HUES6 (cell line): ENCODE data around the gene GRIN2B.

Experiments
- H3K27ac ChIP-seq: 2 replicates; pipeline ENCODE4 v1.7.0; 2013; ENCODE audit warnings: low read depth, mild to moderate bottlenecking, low read length, inconsistent platforms
- H3K27me3 ChIP-seq: 2 replicates; pipeline ENCODE4 v1.6.1; 2013; ENCODE audit warnings: low read length; ENCODE audit not compliant: control insufficient read depth, insufficient read depth
- H3K36me3 ChIP-seq: 2 replicates; pipeline ENCODE4 v1.6.1; 2013; ENCODE audit warnings: low read length; ENCODE audit not compliant: control insufficient read depth, insufficient read depth
- H3K4me1 ChIP-seq: 2 replicates; pipeline ENCODE4 v1.6.1; 2013; ENCODE audit warnings: low read length; ENCODE audit not compliant: control insufficient read depth, insufficient read depth
- H3K4me3 ChIP-seq: 2 replicates; pipeline ENCODE4 v1.5.1; 2013; ENCODE audit warnings: low read depth, low read length
- H3K9ac ChIP-seq: one replicate; pipeline ENCODE4 v1.6.1; 2013; ENCODE audit warnings: mild to moderate bottlenecking, low read length
- H3K9me3 ChIP-seq: 2 replicates; pipeline ENCODE4 v1.6.1; 2013; ENCODE audit warnings: low read depth, low read length; ENCODE audit not compliant: control insufficient read depth, insufficient read depth

Gene GRIN2B

DNA sequence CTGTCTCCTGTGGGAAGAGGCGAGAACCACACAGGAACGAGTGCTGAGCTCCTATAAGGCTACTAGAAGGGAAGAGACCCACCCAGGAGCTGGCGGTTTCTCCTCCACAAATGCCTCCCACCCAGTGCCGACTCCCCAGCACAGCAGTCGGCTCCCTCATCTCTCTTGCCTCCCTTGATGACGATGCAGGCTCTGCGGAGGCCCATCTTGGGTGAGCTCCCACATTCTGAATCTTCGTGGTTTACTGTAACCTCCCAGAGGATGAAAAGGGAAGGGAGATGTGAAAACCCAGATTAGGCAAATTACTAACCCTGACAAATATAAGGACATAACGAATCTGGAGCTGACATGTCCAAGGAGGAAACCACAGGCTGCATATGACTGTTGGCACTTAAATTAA, 23.8 kb downstream of the GRIN2B start:
- Histone ChIP-seq H3K9ac (no peak overlapping the region), H3K27ac (no peak overlapping the region), H3K9me3 (no peaks in the 10 kb centered on the region), H3K4me3 (no peak overlapping the region), H3K4me1 (peaks cover 16% of the 10 kb centered on the region; the same call in 1 of the 2 replicates), H3K36me3 (no peaks in the 10 kb centered on the region), H3K27me3 (no peaks in the 10 kb centered on the region)

DNA sequence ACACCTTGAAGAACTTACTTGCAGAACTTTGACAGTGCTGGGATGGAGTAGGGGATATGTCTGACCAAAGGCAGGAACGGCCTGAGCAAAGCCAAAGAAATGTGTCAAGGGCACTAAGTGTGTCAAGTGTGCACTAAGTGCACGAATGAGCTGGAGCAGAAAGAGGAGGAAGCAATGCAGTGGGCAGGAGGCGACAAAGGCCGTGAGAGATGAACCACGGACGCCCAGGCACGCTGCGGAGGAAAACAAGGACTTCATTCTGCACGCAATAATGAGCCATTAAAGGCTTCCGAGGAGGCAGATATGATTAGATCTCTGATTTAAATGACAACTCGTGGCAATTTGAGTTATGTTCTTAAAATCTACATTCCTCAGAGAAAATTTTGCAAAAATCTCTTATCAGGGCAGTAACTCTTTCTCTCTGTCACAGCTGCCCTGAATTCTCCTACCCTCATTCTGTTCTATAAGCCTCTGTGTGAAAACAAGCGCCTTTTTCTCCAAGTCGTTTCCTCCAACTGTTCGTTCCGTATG, 25.3 kb downstream of the GRIN2B start:
- Histone ChIP-seq H3K9ac (no peak overlapping the region), H3K9me3 (no peaks in the 10 kb centered on the region), H3K27ac (no peak overlapping the region), H3K4me1 (peaks cover 20% of the 10 kb centered on the region), H3K36me3 (no peaks in the 10 kb centered on the region), H3K4me3 (no peak overlapping the region), H3K27me3 (no peaks in the 10 kb centered on the region)

DNA sequence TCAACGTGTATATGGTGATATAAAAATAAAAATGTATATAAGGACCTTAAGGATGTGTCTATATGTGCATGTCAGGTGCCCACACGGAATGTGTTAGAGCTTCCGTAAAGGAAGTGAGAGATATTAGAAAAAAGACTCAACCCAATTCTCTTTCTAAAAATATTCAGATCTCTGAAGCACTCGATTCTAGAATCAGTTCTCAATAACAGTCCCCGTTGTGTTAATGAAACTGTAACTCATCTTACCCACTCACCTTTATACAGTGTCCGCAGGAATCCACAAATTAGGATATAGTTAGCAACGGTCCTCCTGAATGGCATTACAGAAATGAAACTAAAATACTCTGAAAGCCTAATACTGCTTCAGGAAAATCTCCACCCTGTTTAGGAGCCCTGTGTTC, 29.3 kb downstream of the GRIN2B start:
- Histone ChIP-seq H3K27ac (no peak overlapping the region), H3K4me1 (peaks cover 17% of the 10 kb centered on the region), H3K36me3 (no peaks in the 10 kb centered on the region), H3K4me3 (no peak overlapping the region), H3K9me3 (no peaks in the 10 kb centered on the region), H3K9ac (no peak overlapping the region), H3K27me3 (no peaks in the 10 kb centered on the region)

DNA sequence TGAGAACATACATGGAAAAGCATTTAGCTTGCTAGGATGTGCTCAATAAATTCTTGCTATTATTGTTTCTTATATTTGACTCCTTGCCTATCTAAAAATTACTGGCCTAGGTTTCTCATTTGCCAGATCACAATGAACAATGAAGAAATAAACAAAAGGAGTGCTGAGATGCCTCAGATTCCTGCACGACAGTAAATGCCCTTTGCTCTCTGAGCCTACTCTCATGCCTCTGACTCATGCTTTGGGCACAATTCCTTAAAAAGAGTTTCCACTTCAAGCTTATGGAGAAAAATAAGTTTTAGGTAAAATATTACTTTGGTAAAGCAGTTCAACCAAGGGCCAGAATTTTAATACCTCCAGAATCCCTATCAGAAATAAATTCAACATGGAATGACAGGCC, 30.9 kb downstream of the GRIN2B start:
- Histone ChIP-seq H3K4me1 (peaks cover 17% of the 10 kb centered on the region), H3K27me3 (no peaks in the 10 kb centered on the region), H3K4me3 (no peak overlapping the region), H3K27ac (peak overlapping the region; percentile 12; the same call in 1 of the 2 replicates), H3K36me3 (no peaks in the 10 kb centered on the region), H3K9ac (no peak overlapping the region), H3K9me3 (no peaks in the 10 kb centered on the region)

DNA sequence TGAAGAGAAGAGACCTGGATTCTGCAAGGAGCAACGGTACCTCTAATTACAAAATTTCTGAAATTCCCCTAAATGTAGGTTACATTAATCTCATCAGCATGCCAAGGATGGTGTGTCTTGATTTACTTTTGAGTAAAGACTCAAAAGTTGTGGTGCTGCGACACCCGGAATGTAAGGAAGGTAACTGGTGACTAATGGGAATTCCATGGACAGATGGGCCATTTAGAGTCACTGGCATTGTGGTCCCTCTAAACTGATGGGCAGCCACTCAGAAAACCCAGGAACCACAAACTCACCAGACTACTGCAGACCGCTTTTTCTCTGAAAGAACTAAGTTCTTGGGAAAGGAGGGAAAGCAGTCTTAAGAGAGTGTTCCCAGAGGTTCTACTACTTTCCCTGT, 32.8 kb downstream of the GRIN2B start:
- Histone ChIP-seq H3K9ac (no peak overlapping the region), H3K27me3 (no peaks in the 10 kb centered on the region), H3K4me3 (no peak overlapping the region), H3K9me3 (no peaks in the 10 kb centered on the region), H3K27ac (no peak overlapping the region), H3K36me3 (no peaks in the 10 kb centered on the region), H3K4me1 (peaks cover 17% of the 10 kb centered on the region)

DNA sequence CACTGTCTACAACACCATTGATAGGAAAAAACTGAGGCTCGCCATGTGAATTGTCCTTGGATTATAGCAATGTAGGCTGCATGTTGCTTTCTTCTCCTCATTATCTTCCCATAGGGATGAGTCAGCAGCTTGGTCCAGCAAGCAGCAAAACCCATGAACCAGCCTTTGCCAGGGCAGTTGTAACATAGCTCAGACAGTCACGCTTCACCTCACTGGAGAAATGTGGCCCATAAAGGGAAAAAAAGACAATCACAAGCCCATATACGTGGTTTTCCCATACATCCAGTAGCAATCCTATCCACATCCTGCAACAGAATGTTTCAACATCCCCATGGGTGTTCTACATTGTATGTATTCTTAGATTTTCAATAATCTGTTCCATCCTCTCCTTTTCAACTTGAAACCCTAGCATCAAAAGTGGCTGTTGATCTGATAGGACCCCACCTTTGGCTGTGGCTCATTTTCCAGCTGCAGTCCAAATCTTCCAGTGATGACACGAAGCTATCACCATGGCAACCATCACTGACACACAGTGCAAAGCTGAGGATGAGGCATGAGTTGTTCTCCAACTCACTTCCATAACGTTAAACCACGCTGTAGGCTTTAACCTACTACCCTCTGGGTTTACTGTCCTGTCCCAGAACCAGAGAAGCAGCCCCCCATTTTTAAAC, 34.0 kb downstream of the GRIN2B start:
- H3K4me1 ChIP-seq: peaks cover 26% of the 10 kb centered on the region
- H3K4me3 ChIP-seq: no peak overlapping the region
- no peak overlapping the region for H3K27ac ChIP-seq

DNA sequence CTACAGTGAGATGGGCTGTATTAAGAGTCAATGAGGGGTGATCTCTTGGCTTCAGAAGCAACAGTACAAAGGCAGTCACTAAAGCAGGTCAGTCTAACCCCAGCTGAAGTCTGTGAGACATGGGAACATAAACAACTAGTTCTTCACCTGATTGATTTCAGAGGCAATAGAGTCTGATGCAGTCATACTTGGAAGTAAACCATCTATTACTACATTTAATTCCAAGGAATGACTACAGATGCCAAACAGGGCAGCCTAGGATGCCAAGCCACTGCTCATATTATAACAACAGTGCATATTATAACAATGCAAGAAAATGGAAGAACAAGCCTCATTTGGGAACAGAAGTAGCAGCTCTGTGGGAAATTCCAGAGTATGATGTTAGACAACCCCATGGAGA, 35.8 kb downstream of the GRIN2B start:
- Histone ChIP-seq H3K9ac (no peak overlapping the region), H3K27me3 (no peaks in the 10 kb centered on the region), H3K9me3 (no peaks in the 10 kb centered on the region), H3K36me3 (no peaks in the 10 kb centered on the region), H3K4me3 (no peak overlapping the region), H3K27ac (no peak overlapping the region), H3K4me1 (peaks cover 33% of the 10 kb centered on the region)

More for the DNA sequence above, 34.0 kb downstream of the GRIN2B start:
- Histone ChIP-seq H3K36me3 (no peaks in the 10 kb centered on the region), H3K9ac (no peak overlapping the region), H3K9me3 (no peaks in the 10 kb centered on the region), H3K27me3 (no peaks in the 10 kb centered on the region)

DNA sequence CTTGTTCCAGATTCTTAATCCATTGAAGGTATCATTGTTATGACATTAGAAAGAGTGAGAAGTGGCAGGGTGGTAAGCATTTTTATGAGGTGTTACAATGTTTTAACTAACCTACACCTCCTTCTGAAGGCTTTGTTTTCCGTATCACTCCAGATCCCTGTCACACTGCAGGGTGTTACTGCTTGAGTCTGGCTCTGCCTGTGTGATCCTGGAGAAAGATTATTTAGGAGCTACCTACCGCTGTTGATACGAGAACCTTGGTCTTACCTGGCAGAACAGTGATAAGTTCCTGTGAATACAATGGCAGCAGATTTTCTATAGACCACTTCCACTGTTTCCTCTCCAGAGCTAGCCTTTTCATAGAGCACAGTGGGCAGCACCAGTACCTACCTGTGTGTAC, 36.2 kb downstream of the GRIN2B start:
- no peak overlapping the region for H3K27ac ChIP-seq
- H3K27me3 ChIP-seq: no peaks in the 10 kb centered on the region
- H3K36me3 ChIP-seq: no peaks in the 10 kb centered on the region
- peaks cover 33% of the 10 kb centered on the region for H3K4me1 ChIP-seq
- H3K9ac ChIP-seq: no peak overlapping the region
- no peak overlapping the region for H3K4me3 ChIP-seq
- no peaks in the 10 kb centered on the region for H3K9me3 ChIP-seq

DNA sequence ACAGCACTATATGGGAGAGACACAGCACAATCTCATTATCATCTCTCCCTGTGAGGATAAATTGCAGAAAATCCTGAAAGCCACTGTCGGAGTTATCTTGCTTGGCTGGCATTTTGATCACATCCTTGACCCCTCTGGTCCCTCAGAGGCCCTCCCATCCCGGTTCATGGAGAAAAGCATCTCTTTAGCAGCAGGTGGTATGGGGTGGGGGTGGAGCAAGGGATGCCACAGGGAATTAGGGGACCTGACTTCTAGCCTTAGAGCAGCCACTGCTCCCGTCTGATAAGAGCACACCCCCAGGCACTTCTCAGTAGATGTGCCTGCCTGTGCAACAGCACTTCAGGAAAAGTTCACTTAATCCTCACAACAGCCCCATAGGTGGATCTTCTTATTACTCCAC, 38.6 kb downstream of the GRIN2B start:
- no peak overlapping the region for H3K27ac ChIP-seq
- H3K4me1 ChIP-seq: peaks cover 31% of the 10 kb centered on the region
- no peaks in the 10 kb centered on the region for H3K36me3 ChIP-seq
- H3K4me3 ChIP-seq: no peak overlapping the region
- peaks cover 2% of the 10 kb centered on the region; the same call in 1 of the 2 replicates for H3K9me3 ChIP-seq
- H3K27me3 ChIP-seq: no peaks in the 10 kb centered on the region
- H3K9ac ChIP-seq: no peak overlapping the region

DNA sequence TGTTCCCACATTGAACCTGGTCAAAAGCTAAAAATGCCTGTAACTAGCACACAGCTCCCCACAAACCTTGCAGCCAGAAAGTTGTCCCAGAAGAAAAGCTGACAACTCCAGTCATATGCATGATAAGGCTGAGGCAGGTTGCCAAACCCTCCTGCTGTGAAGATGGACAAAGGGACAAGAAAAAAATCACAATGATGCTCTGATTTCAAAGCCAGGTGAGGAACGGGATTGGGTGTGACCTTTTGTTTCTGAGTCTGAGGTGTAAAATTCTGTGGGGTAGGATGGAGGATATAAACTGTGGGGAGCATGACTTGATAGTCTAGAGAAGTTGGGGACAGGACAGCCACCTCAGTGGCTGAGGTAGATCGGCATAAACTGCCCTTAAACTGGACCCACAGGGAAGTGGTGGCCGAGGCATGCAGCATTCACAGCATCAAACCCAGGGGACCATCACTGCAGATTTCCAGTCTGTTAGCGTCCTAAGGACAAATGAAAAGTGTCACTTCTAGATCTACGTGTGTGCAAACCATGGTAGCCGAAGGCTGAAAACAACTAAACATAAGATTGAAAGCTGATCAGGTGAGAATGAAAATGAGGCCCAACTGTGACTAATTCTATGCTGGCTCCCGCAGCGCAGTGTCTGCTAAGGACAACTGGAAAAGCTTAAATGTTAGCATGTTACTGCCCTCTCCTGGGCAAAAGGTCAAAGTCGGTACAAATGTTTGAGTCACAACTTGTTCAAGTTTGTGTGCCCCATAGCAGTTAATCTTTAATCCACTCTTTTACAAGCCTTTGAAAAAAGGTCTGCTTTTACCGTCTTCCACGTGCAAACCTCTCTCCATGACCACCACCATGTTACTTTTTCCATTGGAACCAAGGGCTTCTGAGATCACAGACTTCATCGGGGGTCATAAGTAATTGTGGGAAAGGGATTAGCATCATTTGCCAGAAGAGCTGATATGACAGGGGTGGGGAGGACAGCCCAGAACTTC, 39.8 kb downstream of the GRIN2B start:
- Histone ChIP-seq H3K4me3 (peak overlapping the region; percentile 45), H3K4me1 (peaks cover 31% of the 10 kb centered on the region), H3K27me3 (no peaks in the 10 kb centered on the region), H3K36me3 (no peaks in the 10 kb centered on the region), H3K9me3 (peaks cover 2% of the 10 kb centered on the region; the same call in 1 of the 2 replicates), H3K27ac (peak overlapping the region; percentile 45; the same call in 1 of the 2 replicates), H3K9ac (peak overlapping the region; percentile 66)
